Measurements from ENCODE around the gene TOMM5.

The TOMM5 gene

DNA sequence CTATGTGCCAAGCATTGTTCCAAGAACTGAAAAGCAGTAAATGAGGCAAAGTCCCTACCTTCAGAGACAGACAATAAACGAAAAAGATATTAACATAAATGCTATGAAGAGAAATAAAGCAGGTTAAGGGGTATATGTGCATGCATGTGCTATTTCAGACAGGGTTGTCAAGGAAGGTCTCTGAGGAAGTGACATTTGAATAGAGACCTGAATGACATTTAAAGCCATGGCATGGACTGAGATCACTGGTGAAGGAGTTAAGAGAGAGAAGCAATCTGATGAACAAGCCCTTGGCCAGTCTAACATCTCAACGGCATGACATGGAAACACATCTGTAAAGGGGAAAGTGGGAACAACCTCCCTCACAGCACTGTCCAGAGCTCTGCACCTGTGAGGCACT lies 30.7 kb downstream of the TOMM5 start:
- DNase-seq: no peak

DNA sequence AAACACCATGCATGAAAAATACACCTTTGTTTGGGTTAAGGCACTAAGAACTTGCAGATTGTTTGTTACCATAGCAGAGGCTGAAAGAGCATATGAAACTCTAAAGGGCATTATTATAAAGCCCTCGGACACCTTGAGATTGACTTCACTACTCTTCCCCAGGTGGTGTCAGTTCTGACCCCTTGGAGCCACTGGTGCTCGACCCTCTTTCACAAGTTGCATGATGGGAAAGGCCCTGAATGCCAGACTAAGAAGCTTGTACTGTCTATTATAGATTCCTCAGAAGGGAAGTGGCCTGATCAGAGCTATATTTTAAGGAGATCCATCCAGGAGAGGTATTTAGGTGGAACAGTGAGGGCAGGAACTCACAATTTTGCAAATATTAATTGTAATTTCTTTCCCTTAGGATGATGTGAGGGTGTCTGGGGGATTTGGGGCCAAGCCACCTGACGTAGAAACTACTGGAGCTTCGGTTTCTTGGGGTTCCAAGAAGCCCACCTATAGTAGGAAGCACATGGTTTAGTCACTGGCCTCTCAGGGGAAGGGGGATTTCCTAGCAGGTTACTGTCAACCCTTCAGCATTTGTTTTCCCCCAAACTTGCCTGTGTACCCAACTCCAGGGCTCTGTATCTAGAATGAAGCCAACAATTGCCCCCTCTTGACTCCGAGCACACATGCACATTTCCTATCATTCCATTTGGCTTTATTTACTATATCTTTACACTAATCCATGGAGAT lies 32.4 kb downstream of the TOMM5 start:
- DNase-seq: no peak

DNA sequence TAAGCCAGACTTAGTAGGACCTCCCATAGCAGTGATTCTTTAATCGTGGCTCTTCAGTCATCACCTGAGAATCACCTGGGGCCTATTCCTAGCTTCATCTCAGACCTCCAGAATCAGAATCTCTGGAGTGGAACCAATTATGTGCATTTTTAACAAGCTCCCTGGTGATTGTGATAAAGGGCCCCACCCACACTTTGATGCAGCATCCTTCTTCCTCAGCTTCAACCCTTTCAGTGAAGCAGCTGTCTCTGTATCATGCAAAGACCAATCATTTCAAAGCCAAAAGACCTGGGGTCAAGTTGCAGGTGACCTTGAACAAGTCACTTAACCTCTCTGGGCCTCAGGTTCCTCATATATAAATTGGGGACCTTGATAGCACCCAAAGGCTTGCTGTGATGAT lies 33.3 kb downstream of the TOMM5 start:
- no peak for DNase-seq

DNA sequence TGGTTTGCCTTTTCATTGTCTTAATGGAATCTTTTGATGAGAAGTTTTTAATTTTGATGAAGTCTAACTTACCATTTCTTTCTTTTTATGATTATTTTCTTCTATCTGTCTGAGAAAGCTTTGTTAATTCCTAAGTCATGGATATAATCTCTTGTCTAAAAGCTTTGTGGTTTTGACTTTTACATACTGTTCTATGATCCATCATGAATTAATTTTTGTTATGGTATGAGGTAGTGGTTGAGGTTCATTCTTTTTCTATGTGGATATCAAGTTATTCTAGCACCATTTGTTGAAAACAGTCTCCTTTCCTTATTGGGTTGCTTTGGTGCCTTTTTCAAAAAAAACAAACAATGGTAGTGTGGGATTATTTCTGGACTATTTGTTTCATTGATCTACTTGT lies 36.6 kb downstream of the TOMM5 start:
- no peak for DNase-seq

GRCh38 chr9:37554318-37554717 lies 38.1 kb downstream of the TOMM5 start:
- DNase-seq: no peak

GRCh38 chr9:37551888-37552287 lies 40.5 kb downstream of the TOMM5 start:
- no peak for DNase-seq

DNA sequence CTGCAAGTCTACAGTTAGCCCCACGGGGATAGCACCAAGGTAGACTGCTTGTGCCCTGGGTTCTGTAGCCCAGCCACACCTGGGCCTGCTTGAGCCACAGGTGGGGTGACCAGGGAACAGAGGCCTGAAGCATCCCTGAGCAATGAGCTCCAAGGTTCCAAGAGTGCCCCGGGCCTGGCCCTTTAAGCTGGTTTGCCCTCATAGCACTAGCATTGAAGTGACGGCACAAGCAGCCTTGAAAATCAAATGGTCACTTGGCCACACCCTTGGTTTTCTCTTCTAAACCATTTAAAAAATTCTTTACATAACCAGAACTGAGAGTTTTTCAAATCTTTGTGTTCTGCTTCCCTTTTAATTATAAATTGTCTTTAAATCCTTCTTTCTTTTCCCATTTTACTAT lies 40.9 kb downstream of the TOMM5 start:
- DNase-seq: no peak

- no peak for DNase-seq
Measured at GRCh38 chr9:37550781-37551180, 41.6 kb downstream of the TOMM5 start.

DNA sequence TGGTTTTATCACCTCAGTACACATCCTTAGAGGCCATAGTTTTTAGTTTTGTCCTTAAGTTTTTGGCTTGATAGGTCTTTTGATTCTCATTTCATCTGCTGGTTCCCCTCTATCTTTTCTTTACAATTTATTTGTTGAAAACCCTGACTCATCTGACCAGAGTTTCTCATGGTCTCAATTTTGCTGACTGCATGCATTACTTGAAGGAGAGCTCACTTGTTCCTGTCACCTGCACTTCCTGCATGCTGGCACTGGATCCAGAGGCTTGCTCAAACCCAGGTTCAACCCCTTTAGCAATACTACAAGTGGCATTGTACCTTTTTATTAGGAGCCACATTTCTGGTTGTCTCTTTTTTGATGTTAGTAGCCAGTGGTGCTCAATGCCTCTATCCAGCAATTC lies 42.9 kb downstream of the TOMM5 start:
- no peak for DNase-seq

GRCh38 chr9:37547328-37547878 lies 45.0 kb downstream of the TOMM5 start:
- no peak for DNase-seq

GRCh38 chr9:37543468-37543867 lies 48.9 kb downstream of the TOMM5 start:
- no peak for DNase-seq

- no peak for DNase-seq
Measured at GRCh38 chr9:37542895-37543294, 49.5 kb downstream of the TOMM5 start.

DNA sequence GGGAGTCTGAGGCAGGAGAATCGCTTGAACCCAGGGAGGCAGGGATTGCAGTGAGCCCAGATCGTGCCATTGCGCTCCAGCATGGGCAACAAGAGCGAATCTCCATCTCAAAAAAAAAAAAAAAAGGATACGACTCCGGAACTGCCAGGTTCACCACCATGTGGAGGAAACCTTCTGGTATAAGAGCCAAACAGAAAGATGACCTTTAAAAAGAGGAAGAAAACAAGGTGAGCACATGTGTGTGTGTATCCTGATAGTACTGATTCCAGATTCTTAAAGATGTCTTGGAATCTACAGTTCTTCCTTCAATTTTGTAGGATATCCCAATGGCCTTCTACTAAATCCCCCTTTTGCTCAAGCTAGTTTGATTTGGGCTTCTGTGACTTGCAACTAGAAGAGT lies 49.9 kb downstream of the TOMM5 start:
- DNase-seq: no peak

GRCh38 chr9:37541465-37541864 lies 50.9 kb downstream of the TOMM5 start:
- DNase-seq: no peak

- DNase-seq: no peak
Measured at GRCh38 chr9:37540634-37541033, 51.8 kb downstream of the TOMM5 start.

DNA sequence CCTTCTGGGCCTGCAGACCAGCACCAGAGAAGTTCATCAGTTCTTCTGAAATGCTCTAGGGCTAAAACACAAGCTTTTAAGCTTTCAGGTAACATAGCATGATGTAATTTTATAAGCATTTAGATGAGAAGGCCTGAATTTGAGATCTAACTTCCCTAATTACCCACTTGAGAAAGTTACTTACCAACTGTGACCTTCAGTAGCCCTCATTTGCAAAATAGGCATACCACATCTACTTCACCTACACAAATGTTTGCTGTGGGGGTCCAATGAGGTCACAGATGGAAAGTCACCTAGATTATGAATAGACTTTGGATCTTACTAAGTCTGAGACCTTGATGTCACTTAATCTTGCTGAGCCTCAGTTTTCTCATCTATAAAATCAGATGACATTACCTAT lies 52.8 kb downstream of the TOMM5 start:
- no peak for DNase-seq

Measured in T1000 (cell line).